K562 (cell line): ENCODE results near the gene MRPL2. TPM values are rescaled to one million over a fixed set of nuclear protein-coding genes. Genes with fewer than 3 reads are reported as not detected.

ENCODE experiments used
- DMBX1 ChIP-seq: fragments of 250-450 bp; sonication (Bioruptor Pico); IDR thresholded peaks from 2 replicates; pipeline ENCODE4 v1.8.0; 2022; ENCODE audit warnings: inconsistent platforms, mild to moderate bottlenecking, moderate library complexity, borderline replicate concordance
- FUS ChIP-seq: fragments of 200-400 bp; formaldehyde crosslinking; optimal IDR thresholded peaks from 2 replicates; pipeline ENCODE3; 2017; ENCODE audit warnings: low read depth, low read length
- HMG20B ChIP-seq: fragments of 250-450 bp; sonication (Bioruptor Pico); IDR thresholded peaks from 2 replicates; pipeline ENCODE4 v1.5.0; 2021; ENCODE audit warnings: mild to moderate bottlenecking
- KDM5B ChIP-seq: fragments of 200-600 bp; sonication (generic); IDR thresholded peaks from 2 replicates; pipeline ENCODE4 v1.6.1; 2012; ENCODE audit warnings: low read depth, mild to moderate bottlenecking, moderate library complexity, low read length, control low read depth, inconsistent platforms; ENCODE audit not compliant: insufficient replicate concordance
- KLF10 ChIP-seq: fragments of 250-450 bp; sonication (Bioruptor Pico); IDR thresholded peaks from 2 replicates; pipeline ENCODE4 v1.6.1; 2021; ENCODE audit warnings: matching md5 sums
- MECOM ChIP-seq: fragments of 250-450 bp; sonication (Bioruptor Pico); IDR thresholded peaks from 2 replicates; pipeline ENCODE4 v1.8.0; 2022; ENCODE audit warnings: inconsistent platforms
- MLLT1 ChIP-seq, 2 experiments: fragments of 450-650 bp; IDR thresholded peaks; 2 replicates each; pipeline ENCODE4 v1.6.1; 2016
- POLR2AphosphoS5 ChIP-seq: IDR thresholded peaks from 2 replicates; pipeline ENCODE4 v1.6.1; 2011; ENCODE audit warnings: mild to moderate bottlenecking, low read depth, low read length, moderate library complexity; ENCODE audit not compliant: control insufficient read depth, insufficient read depth
- SMARCB1 ChIP-seq: IDR thresholded peaks from 2 replicates; pipeline ENCODE4 v1.6.1; 2011; ENCODE audit warnings: improper control_type of control experiment, low read depth; ENCODE audit not compliant: insufficient read length
- STAT5B ChIP-seq: fragments of 250-450 bp; sonication (Bioruptor Pico); IDR thresholded peaks from 2 replicates; pipeline ENCODE4 v1.8.0; 2021; ENCODE audit warnings: mild to moderate bottlenecking, inconsistent platforms
- polyA plus RNA-seq, 8 experiments: library from polyadenylated mRNA; depleted of rRNA in 4 of 8; stranded (reverse) in 5 of 8; unstranded in 3 of 8; fragments of >200 nt; fragmentation: Nextera tagmentation in 2 of 8; fragmentation: Illumina TruSeq in 1 of 8; extraction: Ambion mirVana in 2 of 8; extraction: Trizol in 1 of 8; gene quantifications; 2 replicates each; pipeline versions ENCODE4 v1.2.1 to v1.2.3, GENCODE V29; 2011 to 2014; ENCODE audit warnings: inconsistent platforms in 1 of 8, missing spikeins in 1 of 8
- total RNA-seq, 7 experiments: library from RNA; depleted of rRNA in 6 of 7; stranded (reverse); fragments of >200 nt in 6 of 7; fragmentation: Illumina TruSeq in 2 of 7; extraction: Trizol in 2 of 7; gene quantifications; 2 replicates each; pipeline versions ENCODE4 v1.2.1 to v1.2.3, GENCODE V29; 2011 to 2021; ENCODE audit warnings: low replicate concordance in 1 of 7
- TF ChIP-seq, protein P1 (sequence below), 2 experiments: IDR thresholded peaks in 1 of 2; conservative IDR thresholded peaks in 1 of 2; 2 replicates each; pipeline ENCODE4 v1.6.1; 2016; ENCODE audit warnings: low read depth in 2 of 2, mild to moderate bottlenecking in 1 of 2, missing compliant biosample characterization in 1 of 2, missing genetic modification characterization in 1 of 2, moderate library complexity in 1 of 2
- TF ChIP-seq, protein P2 (sequence below): fragments of 150-350 bp; IDR thresholded peaks from 2 replicates; pipeline ENCODE4 v1.6.1; 2014; ENCODE audit warnings: low read depth, mild to moderate bottlenecking, low read length, borderline replicate concordance
- TF ChIP-seq, protein P3 (sequence below): fragments of 450-650 bp; conservative IDR thresholded peaks from 2 replicates; pipeline ENCODE4 v1.6.1; 2016; ENCODE audit warnings: missing genetic modification characterization, low read depth, mild to moderate bottlenecking, control low read depth, missing compliant biosample characterization
- TF ChIP-seq, protein P4 (sequence below): sonication (generic); formaldehyde crosslinking; IDR thresholded peaks from 2 replicates; pipeline ENCODE4 v1.4.0; 2020; ENCODE audit warnings: mild to moderate bottlenecking, missing genetic modification reagents

Gene MRPL2
- total and polyA plus RNA-seq, 9 of the 15 experiments (the other 6 are each of a cell fraction or from before 2014, with no cell fraction given) = 63.1 to 262 (median 121) TPM

DNA sequence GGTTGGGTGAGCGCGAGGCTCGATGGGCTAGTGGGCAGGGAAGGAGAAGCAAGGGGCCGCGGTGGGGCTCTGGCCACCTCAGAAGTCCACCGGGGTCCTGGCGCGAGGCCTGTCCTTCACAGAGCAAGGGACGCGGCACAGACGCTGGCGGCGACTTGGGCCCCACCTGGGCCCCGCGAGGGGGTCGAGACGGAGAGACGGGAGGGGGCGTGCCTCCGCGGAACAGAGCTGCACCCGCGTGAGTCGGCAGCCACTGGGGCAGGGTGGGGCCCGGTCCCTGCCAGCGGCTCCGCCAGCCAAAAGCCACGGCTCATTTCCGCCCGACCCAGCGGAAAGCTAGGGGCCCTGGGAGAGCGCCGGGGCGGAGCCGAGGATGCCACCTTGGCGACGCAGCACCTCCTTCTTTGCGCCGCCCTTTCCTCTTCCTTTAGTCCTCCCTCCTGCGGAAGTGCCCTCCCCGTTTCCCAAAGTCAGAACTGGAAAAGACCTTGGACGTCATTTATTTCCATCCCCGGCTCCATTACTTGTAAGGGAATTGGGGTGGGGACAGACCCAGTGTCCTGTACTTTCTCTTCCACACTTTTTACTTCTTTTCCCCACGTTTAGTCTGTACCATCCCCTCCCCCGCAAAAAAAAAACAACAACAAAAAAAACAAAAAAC is 5.6 kb downstream of the MRPL2 start, which contains the start of gene CUL7 (continued):
- TF ChIP-seq, protein P1, sequence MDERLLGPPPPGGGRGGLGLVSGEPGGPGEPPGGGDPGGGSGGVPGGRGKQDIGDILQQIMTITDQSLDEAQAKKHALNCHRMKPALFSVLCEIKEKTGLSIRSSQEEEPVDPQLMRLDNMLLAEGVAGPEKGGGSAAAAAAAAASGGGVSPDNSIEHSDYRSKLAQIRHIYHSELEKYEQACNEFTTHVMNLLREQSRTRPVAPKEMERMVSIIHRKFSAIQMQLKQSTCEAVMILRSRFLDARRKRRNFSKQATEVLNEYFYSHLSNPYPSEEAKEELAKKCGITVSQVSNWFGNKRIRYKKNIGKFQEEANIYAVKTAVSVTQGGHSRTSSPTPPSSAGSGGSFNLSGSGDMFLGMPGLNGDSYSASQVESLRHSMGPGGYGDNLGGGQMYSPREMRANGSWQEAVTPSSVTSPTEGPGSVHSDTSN (CRISPR knock-in tag; IDR thresholded peaks at IDR 0.05; ENCODE audit: low read depth) = no peak
- TF ChIP-seq, protein P1 (tag; conservative IDR thresholded peaks at IDR 0.05; ENCODE audit: low read depth) = no peak
- TF ChIP-seq KDM5B (peak; percentile 88), KLF10 (CRISPR knock-in tag) (peak; percentile 82; the same call in 1 of the 2 replicates), FUS (peak; percentile 94), POLR2AphosphoS5 (peak; percentile 92), MECOM (no peak), SMARCB1 (peak; percentile 61), HMG20B (CRISPR knock-in tag) (peak; percentile 82; the same call in 1 of the 2 replicates), MLLT1 (IDR thresholded peaks at IDR 0.05) (peak; percentile 37 to 65; a peak in 2 of 4 replicates), STAT5B (CRISPR knock-in tag) (no peak), DMBX1 (CRISPR knock-in tag) (no peak)
- TF ChIP-seq, protein P2, sequence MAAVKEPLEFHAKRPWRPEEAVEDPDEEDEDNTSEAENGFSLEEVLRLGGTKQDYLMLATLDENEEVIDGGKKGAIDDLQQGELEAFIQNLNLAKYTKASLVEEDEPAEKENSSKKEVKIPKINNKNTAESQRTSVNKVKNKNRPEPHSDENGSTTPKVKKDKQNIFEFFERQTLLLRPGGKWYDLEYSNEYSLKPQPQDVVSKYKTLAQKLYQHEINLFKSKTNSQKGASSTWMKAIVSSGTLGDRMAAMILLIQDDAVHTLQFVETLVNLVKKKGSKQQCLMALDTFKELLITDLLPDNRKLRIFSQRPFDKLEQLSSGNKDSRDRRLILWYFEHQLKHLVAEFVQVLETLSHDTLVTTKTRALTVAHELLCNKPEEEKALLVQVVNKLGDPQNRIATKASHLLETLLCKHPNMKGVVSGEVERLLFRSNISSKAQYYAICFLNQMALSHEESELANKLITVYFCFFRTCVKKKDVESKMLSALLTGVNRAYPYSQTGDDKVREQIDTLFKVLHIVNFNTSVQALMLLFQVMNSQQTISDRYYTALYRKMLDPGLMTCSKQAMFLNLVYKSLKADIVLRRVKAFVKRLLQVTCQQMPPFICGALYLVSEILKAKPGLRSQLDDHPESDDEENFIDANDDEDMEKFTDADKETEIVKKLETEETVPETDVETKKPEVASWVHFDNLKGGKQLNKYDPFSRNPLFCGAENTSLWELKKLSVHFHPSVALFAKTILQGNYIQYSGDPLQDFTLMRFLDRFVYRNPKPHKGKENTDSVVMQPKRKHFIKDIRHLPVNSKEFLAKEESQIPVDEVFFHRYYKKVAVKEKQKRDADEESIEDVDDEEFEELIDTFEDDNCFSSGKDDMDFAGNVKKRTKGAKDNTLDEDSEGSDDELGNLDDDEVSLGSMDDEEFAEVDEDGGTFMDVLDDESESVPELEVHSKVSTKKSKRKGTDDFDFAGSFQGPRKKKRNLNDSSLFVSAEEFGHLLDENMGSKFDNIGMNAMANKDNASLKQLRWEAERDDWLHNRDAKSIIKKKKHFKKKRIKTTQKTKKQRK = no peak
- TF ChIP-seq, protein P3, sequence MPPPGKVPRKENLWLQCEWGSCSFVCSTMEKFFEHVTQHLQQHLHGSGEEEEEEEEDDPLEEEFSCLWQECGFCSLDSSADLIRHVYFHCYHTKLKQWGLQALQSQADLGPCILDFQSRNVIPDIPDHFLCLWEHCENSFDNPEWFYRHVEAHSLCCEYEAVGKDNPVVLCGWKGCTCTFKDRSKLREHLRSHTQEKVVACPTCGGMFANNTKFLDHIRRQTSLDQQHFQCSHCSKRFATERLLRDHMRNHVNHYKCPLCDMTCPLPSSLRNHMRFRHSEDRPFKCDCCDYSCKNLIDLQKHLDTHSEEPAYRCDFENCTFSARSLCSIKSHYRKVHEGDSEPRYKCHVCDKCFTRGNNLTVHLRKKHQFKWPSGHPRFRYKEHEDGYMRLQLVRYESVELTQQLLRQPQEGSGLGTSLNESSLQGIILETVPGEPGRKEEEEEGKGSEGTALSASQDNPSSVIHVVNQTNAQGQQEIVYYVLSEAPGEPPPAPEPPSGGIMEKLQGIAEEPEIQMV = peak; percentile 96
- TF ChIP-seq, protein P4, sequence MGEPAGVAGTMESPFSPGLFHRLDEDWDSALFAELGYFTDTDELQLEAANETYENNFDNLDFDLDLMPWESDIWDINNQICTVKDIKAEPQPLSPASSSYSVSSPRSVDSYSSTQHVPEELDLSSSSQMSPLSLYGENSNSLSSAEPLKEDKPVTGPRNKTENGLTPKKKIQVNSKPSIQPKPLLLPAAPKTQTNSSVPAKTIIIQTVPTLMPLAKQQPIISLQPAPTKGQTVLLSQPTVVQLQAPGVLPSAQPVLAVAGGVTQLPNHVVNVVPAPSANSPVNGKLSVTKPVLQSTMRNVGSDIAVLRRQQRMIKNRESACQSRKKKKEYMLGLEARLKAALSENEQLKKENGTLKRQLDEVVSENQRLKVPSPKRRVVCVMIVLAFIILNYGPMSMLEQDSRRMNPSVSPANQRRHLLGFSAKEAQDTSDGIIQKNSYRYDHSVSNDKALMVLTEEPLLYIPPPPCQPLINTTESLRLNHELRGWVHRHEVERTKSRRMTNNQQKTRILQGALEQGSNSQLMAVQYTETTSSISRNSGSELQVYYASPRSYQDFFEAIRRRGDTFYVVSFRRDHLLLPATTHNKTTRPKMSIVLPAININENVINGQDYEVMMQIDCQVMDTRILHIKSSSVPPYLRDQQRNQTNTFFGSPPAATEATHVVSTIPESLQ (CRISPR knock-in tag) = peak; percentile 91; the same call in 1 of the 2 replicates
